NCI-H526 treated with DMSO at 0.1 percent for 48 hours (cell line): ENCODE measurements around the gene CHGA.

ENCODE experiments used
- DNase-seq: peaks from one replicate; lab custom pipeline; 2025; lab: John Stamatoyannopoulos, UW

Gene CHGA

DNA sequence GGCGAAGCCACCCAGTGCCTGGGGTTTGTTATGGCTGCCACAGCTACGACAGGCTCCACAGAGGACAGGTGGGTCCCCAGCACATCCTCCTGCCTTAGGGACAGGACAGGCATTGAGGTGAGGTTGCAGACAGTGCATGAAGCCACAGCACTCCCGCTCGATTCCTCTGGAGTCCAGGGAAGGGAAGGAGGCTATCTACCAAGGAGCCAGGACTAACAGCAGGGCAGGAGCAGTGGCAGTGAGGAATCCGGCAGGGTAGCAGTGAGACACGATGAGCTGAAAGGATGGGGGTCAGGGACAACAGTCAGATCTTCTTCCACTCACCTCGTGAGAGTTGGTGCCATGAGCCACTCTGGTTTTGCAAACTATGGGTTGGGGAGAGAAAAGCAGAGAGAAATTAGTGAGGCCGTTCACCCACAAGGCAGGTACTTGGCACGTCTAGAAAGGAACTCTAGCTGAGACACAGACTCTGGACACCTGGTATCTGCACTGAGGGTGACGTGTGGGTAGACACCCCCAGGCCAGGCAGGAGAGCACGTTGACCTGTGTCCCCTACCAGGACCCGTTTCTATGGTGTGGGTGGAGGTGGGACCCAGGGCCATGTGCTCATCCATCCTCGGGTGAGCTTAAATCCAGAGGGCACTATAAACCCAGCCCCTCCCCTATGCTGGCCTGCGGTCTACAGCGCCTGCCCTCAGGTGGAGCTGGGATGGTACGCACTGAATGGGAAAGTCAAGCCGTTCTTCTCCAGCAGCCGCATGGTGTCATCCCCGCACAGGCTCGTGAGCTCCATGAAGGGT, 39.3 kb downstream of the CHGA start:
- no peak for DNase-seq

DNA sequence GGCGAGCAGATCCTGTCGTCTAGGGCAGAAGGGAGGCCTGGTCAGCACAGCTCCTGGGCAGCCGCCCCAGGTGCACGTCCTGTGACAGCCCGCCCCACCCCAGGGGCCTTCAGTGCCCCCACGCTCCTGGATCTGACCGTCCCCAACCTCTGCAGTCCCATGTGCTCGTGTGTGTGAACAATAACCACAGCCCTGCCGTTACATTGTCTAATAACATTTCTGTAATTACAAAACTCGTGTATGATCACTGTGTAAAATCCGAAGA, 39.8 kb downstream of the CHGA start:
- DNase-seq = no peak

DNA sequence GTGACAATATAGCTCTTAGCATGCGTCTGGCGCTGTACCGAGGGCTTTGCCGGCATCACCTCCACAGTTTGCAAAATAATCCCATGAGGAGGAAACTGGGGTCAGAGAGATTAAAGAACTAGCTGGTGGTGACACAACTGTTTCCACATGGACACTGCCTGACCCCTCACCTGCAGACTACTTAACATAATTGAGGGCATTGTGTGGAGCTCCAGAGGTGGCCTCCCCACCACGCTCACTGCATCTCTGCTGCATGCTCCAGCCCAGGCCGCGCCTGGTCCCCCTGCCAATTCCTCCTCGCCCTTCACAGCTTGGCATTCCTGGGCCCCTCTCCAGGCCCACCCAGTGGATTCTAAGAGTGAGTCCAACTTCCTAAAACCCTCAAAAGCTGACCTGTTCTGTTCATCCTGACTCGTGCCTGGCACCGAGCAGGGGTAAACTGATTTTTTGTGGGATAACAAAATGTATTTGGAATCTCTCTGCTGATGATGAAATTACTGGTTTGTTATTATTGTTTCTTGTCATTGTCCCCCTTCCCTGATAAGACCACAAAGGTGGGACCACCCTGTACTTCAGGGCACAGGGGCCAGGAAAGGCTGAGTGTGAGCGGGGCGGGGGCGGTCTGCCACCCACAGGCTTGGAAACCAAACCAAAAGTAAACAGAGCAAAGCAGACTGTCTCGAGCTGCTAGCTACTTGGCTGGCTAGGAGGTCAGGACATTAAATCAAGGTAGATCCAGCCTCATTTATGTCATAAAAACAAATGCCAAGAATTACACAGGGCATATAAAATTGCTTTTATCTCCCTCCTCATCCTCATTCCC, 40.6 kb downstream of the CHGA start:
- DNase-seq = no peak

DNA sequence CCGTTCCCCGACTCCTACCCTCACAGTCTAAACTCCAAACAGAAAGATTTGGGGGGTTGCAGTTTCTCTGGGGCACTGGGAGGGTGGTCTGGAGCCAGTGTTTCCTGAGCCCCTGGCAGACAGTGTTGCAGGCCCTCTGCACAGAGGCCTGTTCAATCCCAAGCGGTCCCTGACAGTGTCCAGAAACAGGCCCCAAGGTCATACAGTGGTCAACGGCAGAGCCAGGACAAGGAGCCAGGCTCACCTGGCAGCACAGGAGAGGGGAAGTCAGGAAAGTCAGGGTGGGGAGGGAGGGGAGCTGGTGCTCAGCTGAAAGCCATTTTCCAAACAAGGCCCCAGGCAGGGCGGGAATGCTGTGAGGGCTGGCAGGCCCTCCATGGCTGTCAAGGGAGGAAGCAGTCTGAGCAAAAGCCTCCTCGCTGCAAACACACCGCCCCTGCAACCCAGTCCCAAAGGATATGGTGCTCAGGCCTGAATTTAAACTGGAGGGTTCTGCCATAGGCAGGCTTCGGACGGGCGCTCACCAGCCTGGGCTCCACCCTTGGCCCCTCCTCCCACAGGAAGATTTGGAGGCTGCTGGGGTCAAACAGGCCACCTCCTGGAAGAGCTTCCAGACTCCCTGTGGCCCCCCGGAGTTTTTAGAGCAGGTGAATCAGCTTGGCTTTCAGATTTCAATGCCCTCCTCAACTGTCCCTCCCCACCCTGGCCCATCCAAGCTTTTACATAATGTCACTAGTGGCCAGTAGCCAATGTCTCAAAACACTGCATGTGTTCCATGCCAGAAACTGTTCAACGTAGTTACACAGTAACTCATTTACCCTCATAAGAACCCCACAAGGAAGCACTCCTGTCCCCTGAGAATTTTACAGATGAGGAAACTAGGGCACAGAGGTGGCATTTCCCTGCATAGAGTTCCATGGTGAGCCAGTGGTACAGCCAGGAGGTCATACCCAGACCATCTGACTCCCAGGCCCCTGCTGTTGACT, 41.5 kb downstream of the CHGA start:
- no peak for DNase-seq

DNA sequence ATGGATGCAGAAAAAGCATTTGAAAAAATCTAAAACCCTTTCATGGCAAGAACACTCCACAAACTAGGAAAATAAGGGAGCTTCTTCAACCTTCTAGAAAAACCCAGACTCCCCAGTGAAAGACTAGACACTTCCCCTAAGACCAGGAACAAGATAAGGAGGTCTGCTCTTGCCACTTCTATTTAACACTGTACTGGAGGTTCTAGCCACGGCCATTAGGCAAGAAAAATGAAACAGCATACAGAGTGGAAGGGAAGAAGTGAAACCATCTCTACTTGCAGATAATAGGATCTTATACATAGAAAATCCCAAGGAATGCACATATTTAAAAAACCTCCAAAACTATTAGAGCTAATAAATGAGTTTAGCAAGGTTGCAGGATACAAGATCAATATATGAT, 42.3 kb downstream of the CHGA start:
- DNase-seq = no peak

DNA sequence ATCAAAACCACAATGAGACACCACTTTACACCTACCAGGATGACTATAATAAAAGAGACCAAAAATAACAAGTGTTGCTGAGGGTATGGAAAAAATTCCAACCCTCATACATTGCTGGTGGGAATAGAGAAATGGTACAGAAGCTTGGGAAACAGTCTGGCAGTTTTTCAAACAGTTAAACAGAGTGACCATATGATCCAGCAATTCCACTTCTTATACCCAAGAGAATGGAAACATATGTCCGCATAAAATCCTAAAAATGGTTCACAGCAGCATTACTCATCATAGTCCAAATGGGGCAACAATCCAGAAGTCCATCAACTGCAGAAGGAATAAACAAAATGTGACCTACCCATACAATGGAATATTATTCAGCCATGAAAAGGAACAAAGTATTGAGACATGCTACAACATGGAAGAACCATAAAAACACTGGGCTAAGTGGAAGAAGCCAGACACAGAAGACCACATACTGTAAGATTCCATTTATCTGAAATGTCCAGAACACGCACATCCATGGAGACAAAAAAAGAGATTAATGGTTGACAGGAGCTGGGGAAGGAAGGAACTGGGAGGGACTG, 44.5 kb downstream of the CHGA start:
- DNase-seq = no peak

DNA sequence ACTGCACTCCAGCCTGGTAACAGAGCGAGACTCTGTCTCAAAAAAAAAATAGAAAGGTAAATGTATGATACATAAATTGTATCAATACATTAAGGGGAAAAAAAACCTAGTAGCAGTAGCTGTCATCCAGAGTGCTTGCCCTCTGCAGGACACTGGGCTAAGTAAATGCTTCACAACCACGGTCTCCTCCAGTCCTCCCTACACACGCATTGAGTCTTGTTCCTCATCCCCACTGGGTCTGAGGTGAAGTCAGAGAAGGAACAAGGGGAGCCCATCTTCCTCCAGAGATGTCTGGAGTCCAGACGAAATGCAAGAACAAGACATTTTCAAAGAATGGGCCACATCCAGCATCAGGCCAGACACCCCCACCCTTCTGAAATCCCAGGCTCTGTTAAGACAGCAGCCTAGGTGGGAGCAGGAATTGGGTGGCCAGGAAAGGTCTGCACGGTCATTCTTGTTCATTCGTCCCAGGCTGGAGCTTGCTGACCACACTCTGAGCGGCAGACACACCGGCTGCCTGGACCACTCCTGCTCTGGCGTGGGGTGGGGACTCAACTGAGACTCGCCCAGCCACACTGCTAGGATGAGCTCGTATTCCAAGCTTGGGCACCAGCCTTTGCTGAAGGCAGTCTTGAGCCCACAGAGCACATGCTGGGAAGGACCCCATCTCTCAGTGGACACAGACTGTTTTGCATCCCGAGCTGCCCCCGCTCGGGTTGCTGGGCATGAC, 45.5 kb downstream of the CHGA start:
- no peak for DNase-seq

DNA sequence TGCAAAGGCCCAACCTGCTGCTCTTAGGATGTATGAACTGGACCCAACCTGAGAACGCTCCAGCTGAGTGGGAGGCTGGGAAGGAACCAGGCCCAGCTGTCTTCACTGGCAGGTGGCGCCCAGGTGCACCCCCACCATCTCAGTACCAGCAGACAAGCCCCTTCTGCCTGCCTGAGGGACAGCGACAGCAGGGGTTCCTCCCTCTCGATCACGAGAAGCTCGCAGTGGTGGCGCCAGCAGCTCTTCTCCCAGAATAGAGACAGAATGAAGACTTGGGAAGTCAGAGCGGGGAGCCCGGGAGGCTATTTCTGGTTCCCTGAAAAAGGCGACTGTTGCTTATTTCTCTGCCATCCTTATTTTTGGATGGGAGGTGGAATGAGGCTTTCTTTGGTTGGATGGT, 46.5 kb downstream of the CHGA start:
- DNase-seq = no peak

DNA sequence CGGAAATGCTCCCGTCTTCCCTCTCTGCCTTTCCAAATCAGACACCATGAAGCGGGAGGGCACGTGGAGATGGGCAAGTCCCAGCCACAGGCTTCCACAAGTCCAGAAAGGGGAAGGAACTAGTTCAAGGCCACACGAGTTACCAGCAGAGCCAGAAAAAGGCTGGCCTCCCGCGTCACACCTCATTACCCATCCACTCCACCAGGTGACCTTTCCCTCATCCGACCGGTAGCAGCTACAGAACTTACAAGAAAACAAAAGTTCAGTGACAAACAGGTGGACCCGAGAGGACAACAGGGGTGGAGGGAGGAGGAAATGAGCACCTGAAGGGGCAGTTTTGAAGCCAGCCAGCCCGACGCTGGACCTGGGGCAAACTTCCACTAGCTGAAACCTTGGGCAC, 46.9 kb downstream of the CHGA start:
- DNase-seq = no peak

DNA sequence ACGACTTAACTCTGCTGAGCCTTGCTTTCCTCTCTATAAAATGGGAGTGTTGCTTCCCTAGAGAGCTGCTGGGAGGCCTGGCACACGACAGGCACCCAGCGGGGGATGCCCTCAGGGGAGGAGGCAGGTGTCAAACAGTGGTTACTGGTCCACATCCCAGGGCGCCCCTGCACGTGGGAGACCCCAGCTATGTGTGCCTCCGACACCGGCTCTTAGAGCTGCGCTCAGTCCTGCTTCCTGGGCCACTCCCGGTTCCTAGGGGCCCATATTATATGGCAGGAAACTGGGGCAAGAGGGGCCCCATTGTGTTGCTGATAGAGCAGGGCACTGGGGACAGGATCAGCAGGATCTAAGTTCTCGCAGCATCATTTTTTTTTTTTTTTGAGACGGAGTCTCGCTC, 47.3 kb downstream of the CHGA start:
- DNase-seq = no peak

DNA sequence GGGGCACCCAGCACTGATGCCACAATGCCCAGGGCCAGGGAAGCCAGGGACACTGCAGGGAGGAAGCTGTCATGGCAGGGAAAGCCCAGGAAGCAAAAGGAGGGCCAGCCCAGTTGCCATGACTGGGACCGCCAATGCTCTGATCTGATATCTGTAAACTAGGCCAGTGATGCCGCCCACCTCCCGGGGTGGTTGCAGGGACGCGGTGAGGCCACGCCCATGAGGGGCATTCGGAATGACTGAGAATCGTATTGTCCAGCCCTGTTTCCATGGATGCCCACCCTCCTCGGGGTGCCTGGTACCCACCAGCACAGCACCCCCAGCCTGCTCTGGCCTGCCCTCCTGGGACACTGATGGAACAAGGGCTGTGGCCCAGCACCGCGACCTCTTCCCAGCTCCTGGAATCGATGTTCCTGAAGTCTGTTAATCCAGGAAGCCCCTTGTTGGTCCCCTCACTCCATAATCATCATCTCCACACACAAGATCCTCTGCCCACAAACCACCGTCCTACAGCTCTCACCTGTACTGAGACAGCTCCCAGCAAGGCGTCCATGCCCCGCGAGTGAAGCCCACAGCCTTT, 48.7 kb downstream of the CHGA start:
- no peak for DNase-seq

DNA sequence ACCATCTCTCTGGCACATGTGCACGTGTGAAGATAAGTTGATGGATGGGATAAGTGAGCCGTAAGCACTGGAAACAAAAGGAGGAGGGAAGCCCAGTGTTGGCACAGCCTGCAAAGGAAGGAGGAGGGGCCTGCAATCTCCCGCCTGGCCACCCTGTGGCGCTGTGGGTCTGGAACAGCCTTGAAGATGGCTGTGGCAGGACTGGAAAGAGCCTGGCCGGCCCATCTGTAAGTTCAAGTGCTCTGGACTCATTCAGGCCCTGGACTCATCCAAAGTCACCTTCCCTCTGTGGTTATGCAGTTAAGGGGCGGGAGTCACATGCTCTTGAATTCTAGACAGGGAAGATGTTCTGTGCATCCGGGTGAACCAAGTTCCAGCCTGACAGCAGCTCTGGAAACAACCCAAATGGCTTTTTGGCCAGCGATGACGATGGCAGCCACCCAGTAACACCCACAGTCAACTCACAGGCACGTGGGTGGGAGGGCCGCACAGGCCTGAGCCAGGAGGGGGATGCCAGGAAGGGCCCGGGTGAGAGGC, 50.4 kb downstream of the CHGA start:
- DNase-seq = no peak

DNA sequence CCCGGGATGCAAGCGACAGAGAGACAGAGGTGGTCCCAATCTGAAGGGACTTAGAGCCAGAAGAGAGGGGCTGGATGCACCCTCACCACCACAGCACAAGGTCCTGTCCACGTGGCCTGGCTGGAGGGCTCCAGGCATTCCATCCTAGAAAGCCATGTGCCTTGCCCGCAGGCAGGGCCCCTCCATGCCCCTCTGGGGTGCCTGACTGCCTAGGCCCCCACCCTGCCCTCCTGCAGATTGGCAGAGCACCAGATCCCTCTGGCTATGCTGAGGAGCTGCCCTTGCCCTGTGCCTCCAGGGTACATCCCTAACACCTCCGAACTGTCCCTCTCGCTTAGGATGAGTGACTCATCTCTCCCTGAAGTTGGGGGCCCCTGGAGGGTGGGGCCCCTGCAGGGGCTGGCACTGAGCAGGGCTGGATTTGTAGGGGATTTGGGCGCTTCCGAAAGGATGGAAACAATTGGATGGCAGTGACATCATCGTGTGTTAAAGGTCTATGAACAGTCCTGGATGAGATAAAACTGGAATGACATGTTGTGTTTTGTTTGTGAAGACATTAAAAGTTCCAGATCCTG, 50.9 kb downstream of the CHGA start:
- no peak for DNase-seq

DNA sequence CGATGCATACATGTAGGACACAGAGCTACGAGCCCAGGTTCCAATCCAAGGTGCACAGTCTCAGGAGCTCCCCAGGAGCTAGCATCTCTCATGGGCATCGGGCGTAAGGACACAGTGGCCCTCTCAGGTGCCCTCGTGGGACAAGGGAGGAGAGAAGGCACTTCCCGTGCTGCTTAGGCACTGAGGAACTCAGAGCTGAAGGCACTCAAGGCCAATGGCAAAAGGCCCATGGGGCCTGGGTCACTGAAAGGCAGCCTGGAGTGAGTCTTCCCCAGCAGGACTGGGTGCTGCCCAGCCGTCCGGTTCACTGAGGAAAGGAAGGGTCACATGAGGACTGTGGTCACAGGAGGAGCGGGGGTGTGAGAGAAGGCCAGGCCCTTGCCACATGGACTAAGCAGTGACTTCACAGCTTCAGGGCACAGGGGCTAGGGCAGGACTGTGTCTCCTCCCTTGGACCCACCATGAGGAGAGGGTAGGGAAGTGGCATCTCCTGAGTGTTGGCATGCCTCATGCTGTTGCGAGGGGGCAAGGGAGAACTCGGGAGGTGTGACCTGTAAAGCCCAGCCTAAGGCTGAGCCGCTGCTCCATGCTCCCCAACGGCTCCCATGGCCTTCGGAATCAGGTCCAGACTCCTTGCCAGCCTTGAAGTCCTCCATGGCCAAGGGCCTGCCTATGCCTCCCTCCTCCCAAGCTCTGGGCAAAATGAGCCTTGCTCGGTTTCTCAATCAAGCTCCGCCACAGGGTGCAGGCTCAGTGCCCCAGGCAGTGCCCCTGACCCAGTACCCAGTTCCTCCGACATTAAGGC, 51.8 kb downstream of the CHGA start:
- DNase-seq = no peak

DNA sequence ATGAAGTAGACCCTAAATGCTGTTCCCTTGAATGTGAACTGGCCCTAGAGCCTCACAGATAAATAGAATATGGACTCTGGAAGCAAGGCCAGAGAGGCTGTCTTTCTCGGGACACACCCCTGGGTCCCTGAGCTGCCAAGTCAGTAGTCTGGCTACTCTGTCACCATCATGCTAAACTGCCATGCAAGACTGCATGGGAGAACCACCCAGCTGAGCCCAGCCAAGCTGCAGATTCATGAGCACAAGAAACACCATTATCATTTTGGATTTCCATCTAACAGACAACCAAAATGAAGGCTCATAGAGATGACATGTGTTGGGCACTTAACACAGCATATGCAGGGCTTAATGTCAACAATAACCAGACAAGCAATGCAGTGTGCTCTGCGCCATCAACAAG, 53.3 kb downstream of the CHGA start:
- DNase-seq = no peak

DNA sequence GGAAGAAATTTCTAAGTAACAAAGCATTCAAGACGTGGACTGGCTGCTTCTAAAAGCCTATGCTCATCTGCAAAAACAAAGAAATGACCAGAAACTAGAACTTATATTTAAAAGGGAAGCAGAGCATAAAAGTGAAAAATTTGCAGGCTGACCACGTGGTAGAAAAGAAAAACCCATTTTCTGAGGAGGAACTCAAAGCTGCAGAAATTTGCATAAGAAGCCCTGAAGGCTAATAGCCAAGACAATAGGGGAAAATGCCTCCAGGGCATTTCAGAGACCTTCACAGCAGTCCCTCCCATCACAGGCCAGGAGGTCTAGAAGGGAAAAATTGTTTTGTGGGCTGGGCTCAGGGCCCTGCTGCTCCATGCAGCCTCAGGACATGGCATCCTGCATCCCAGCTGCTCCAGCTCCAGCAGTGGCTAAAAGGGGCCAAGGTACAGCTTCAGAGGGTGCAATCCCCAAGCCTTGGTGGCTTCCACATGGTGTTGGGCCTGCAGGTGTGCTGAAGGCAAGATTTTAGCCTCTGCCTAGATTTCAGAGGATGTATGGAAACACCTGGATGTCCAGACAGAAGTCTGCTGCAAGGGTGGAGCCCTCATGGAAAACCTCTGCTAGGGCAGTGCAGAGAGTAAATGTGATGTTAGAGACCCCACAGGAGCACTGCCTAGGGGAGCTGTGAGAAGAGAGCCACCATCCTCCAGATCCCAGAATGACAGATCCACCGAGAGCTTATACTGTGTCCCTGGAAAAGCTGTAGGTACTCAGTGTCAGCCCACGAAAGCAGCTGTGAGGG, 55.5 kb downstream of the CHGA start:
- DNase-seq = no peak

DNA sequence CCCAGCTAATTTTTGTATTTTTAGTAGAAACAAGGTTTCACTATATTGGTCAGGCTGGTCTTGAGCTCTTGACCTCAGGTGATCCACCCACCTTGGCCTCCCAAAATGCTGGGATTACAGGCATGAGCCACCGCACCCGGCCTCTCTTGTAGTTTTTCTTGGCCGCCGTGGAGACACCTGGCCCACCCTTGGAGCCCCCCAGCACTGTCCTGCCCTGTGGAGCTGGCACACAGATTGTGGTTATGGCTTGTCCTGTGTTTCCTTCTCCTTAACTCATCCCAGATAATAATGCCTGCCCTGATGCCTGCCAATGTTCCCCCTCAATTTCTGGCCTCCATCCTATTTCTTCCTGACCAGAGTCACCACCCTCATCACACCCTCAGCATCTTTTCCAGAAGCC, 57.9 kb downstream of the CHGA start:
- DNase-seq = no peak

DNA sequence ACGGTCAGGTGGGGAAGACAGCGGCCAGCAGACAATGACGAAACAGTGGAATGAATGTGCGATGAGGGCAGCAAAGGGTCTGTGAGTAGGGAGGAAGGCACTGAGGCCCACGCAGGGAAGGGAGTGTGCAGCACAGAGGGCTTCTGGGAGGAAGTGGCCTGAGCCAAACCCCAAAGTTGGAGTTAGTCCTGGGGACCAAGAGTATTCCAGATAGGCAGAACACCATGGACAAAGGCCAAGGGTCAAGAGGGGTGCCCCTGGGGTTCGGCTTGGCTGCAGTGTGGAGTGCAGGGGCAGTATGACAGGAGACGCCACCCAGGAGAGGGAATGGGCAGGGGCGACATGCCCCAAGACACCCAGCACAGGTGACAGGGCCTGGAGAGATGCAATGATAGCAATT, 58.8 kb downstream of the CHGA start:
- no peak for DNase-seq

DNA sequence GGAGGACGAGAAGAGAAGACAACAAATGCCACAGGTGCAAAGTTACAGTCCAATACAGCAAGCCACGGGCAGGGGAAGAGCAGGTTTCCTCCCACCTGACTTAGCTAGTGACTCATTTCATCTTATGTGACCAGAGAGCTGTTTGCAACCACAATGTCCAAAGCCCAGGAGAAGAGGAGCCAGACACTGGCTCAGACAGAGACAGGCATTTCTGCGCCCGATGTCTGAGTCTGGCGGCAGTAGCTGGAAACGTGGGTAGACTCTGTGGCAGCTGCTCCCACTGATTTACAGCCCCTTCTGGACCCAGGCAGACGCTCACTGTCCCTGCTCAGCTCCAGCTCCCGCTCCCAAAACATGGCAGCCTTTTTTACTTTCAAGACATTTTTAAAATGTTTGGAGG, 60.0 kb downstream of the CHGA start:
- no peak for DNase-seq
